Thyroid gland (tissue), 4 donors: ENCODE data around the gene MRPL42.

Experiments used
- CTCF ChIP-seq, 6 experiments: fragments of 200-600 bp in 3 of 6; fragments of 450-650 bp in 3 of 6; sonication (generic) in 3 of 6; IDR thresholded peaks; one replicate each; pipeline ENCODE4 v1.5.1; 2016 to 2019; ENCODE audit warnings: antibody characterized with exemption in 6 of 6, mild to moderate bottlenecking in 2 of 6, inconsistent platforms in 1 of 6, moderate library complexity in 1 of 6
- POLR2A ChIP-seq, 2 donors: fragments of 450-650 bp; IDR thresholded peaks; one replicate each; pipeline ENCODE4 v1.6.1; 2017; ENCODE audit warnings: antibody characterized with exemption in 2 of 2, mild to moderate bottlenecking in 2 of 2, moderate library complexity in 1 of 2

GRCh38 chr12:93447555-93448290 lies 19.6 kb upstream of the MRPL42 start:
- TF ChIP-seq CTCF (IDR thresholded peaks at IDR 0.05): no peak
- no peak for TF ChIP-seq POLR2A (IDR thresholded peaks at IDR 0.05)
